IMR-90 (cell line): ENCODE results near the gene MFAP2.

Experiments
- BHLHE40 ChIP-seq: fragments of 150-350 bp; IDR thresholded peaks from 2 replicates; pipeline ENCODE4 v1.6.1; 2016; ENCODE audit warnings: mild to moderate bottlenecking, low read depth, low read length
- CEBPB ChIP-seq: IDR thresholded peaks from 2 replicates; pipeline ENCODE4 v1.6.1; 2012; ENCODE audit warnings: low read depth, low read length, improper control_type of control experiment
- FOS ChIP-seq: fragments of 150-350 bp; IDR thresholded peaks from 2 replicates; pipeline ENCODE4 v1.6.1; 2016; ENCODE audit warnings: low read depth, low read length
- MAFK ChIP-seq: IDR thresholded peaks from 2 replicates; pipeline ENCODE4 v1.6.1; 2012; ENCODE audit warnings: low read depth, low read length, improper control_type of control experiment
- MAZ ChIP-seq: IDR thresholded peaks from 2 replicates; pipeline ENCODE4 v1.6.1; 2012; ENCODE audit warnings: low read depth, mild to moderate bottlenecking, low read length, improper control_type of control experiment, moderate library complexity, borderline replicate concordance
- MXI1 ChIP-seq: IDR thresholded peaks from 2 replicates; pipeline ENCODE4 v1.6.1; 2012; ENCODE audit warnings: low read depth, mild to moderate bottlenecking, low read length, moderate library complexity, borderline replicate concordance
- POLR2A ChIP-seq: IDR thresholded peaks from 2 replicates; pipeline ENCODE4 v1.6.1; 2012; ENCODE audit warnings: mild to moderate bottlenecking, low read depth, low read length
- RAD21 ChIP-seq: IDR thresholded peaks from 2 replicates; pipeline ENCODE4 v1.6.1; 2012; ENCODE audit warnings: low read length, improper control_type of control experiment
- RCOR1 ChIP-seq: IDR thresholded peaks from 2 replicates; pipeline ENCODE4 v1.6.1; 2012; ENCODE audit warnings: mild to moderate bottlenecking, low read length, improper control_type of control experiment; ENCODE audit not compliant: insufficient replicate concordance
- RFX5 ChIP-seq: IDR thresholded peaks from 2 replicates; pipeline ENCODE4 v1.8.0; 2012; ENCODE audit warnings: low read depth, mild to moderate bottlenecking, low read length, moderate library complexity
- SMC3 ChIP-seq: fragments of 150-350 bp; IDR thresholded peaks from 2 replicates; pipeline ENCODE4 v1.6.1; 2016; ENCODE audit warnings: low read depth, mild to moderate bottlenecking, antibody characterized with exemption, low read length, moderate library complexity
- USF2 ChIP-seq: fragments of 150-350 bp; IDR thresholded peaks from 2 replicates; pipeline ENCODE4 v1.6.1; 2017; ENCODE audit warnings: mild to moderate bottlenecking, antibody characterized with exemption, low read length, low read depth
- TF ChIP-seq, protein P1 (sequence below): conservative IDR thresholded peaks from 2 replicates; pipeline ENCODE4 v1.5.1; 2012; ENCODE audit warnings: mild to moderate bottlenecking, low read depth, low read length, improper control_type of control experiment
- TF ChIP-seq, protein P2 (sequence below): fragments of 150-350 bp; IDR thresholded peaks from 2 replicates; pipeline ENCODE4 v1.6.1; 2016; ENCODE audit warnings: low read depth, mild to moderate bottlenecking, low read length, moderate library complexity, borderline replicate concordance

- no peak for TF ChIP-seq POLR2A
- no peak for TF ChIP-seq BHLHE40
- TF ChIP-seq, protein P1, sequence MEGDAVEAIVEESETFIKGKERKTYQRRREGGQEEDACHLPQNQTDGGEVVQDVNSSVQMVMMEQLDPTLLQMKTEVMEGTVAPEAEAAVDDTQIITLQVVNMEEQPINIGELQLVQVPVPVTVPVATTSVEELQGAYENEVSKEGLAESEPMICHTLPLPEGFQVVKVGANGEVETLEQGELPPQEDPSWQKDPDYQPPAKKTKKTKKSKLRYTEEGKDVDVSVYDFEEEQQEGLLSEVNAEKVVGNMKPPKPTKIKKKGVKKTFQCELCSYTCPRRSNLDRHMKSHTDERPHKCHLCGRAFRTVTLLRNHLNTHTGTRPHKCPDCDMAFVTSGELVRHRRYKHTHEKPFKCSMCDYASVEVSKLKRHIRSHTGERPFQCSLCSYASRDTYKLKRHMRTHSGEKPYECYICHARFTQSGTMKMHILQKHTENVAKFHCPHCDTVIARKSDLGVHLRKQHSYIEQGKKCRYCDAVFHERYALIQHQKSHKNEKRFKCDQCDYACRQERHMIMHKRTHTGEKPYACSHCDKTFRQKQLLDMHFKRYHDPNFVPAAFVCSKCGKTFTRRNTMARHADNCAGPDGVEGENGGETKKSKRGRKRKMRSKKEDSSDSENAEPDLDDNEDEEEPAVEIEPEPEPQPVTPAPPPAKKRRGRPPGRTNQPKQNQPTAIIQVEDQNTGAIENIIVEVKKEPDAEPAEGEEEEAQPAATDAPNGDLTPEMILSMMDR: no peak
- TF ChIP-seq CEBPB: no peak
- TF ChIP-seq RCOR1: no peak
- no peak for TF ChIP-seq RFX5
- TF ChIP-seq SMC3: no peak
- no peak for TF ChIP-seq MAZ
- TF ChIP-seq RAD21: no peak
- no peak for TF ChIP-seq MAFK
- TF ChIP-seq MXI1: no peak
- TF ChIP-seq USF2: no peak
- no peak for TF ChIP-seq FOS
- TF ChIP-seq, protein P2, sequence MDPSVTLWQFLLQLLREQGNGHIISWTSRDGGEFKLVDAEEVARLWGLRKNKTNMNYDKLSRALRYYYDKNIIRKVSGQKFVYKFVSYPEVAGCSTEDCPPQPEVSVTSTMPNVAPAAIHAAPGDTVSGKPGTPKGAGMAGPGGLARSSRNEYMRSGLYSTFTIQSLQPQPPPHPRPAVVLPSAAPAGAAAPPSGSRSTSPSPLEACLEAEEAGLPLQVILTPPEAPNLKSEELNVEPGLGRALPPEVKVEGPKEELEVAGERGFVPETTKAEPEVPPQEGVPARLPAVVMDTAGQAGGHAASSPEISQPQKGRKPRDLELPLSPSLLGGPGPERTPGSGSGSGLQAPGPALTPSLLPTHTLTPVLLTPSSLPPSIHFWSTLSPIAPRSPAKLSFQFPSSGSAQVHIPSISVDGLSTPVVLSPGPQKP: no peak
Observed at GRCh38 chr1:16961297-16962133, 18.9 kb downstream of the MFAP2 start.
